H1 (cell line): ENCODE data around the gene PPP1R1B. TPM values are rescaled to one million over a fixed set of nuclear protein-coding genes. Genes with fewer than 3 reads are reported as not detected.
A peak's percentile ranks its signal among the peaks of the same experiment; 100 is the strongest.

Experiments
- CTCF ChIA-PET: fragments of 300-600 bp; sonication (Branson Sonifier 250); formaldehyde crosslinking; loops from one replicate; lab custom pipeline; 2021; ENCODE audit not compliant: partially characterized antibody; lab: Charles Lee
- POLR2A ChIA-PET: fragments of 300-600 bp; sonication (Branson Sonifier 250); formaldehyde crosslinking; loops from one replicate; lab custom pipeline; 2021; ENCODE audit warnings: inconsistent platforms; ENCODE audit not compliant: partially characterized antibody; lab: Charles Lee
- DNase-seq, 2 experiments: peaks; one replicate each; pipeline versions ENCODE4 v3.0.0 to v3.0.0-alpha.2; 2010 to 2022; ENCODE audit warnings: low spot score in 2 of 2, low read depth in 1 of 2, mixed read lengths in 1 of 2
- FAIRE-seq: peaks from 2 replicates; lab custom pipeline; 2011; peaks lifted over from hg19 to GRCh38; lab: Jason Lieb, UNC
- H2AFZ ChIP-seq: 2 replicates; pipeline ENCODE4 v1.8.1; 2012; ENCODE audit warnings: low read length, inconsistent platforms
- H2AK5ac ChIP-seq: 2 replicates; pipeline ENCODE4 v1.6.1; 2013; ENCODE audit warnings: low read depth, low read length
- H2BK120ac ChIP-seq: replicated peaks from 2 replicates; pipeline ENCODE3; 2013; ENCODE audit warnings: low read depth, low read length, inconsistent platforms
- H2BK12ac ChIP-seq: 2 replicates; pipeline ENCODE4 v1.6.1; 2013; ENCODE audit warnings: low read depth, low read length
- H2BK15ac ChIP-seq: 2 replicates; pipeline ENCODE4 v1.6.1; 2013; ENCODE audit warnings: low read length
- H2BK20ac ChIP-seq: 2 replicates; pipeline ENCODE4 v1.6.1; 2013; ENCODE audit warnings: low read length
- H2BK5ac ChIP-seq: 2 replicates; pipeline ENCODE4 v1.6.1; 2013; ENCODE audit warnings: low read depth, low read length
- H3K14ac ChIP-seq: 2 replicates; pipeline ENCODE4 v1.6.1; 2013; ENCODE audit warnings: inconsistent platforms; ENCODE audit not compliant: insufficient read length
- H3K18ac ChIP-seq: 2 replicates; pipeline ENCODE4 v1.6.1; 2013; ENCODE audit warnings: low read length; ENCODE audit errors: extremely low read depth
- H3K23ac ChIP-seq: 2 replicates; pipeline ENCODE4 v1.6.1; 2013; ENCODE audit warnings: inconsistent platforms; ENCODE audit not compliant: insufficient read length
- H3K23me2 ChIP-seq: 2 replicates; pipeline ENCODE4 v1.6.1; 2013; ENCODE audit warnings: low read depth, low read length
- H3K27ac ChIP-seq: 2 replicates; pipeline ENCODE4 v1.6.1; 2011; ENCODE audit warnings: low read depth, low read length, inconsistent platforms
- H3K27me3 ChIP-seq, 4 experiments: replicated peaks in 1 of 4; 1 replicate in 1 of 4; 2 replicates in 3 of 4; pipeline versions ENCODE4 v1.6.1 to v1.8.1; 2011 to 2013; ENCODE audit warnings: low read length in 3 of 4, mild to moderate bottlenecking in 3 of 4, inconsistent platforms in 2 of 4, mixed read lengths in 2 of 4, moderate library complexity in 1 of 4; ENCODE audit not compliant: control insufficient read depth in 3 of 4, insufficient read depth in 3 of 4; ENCODE audit errors: extremely low read depth in 1 of 4
- H3K36me3 ChIP-seq, 4 experiments: 2 replicates each; pipeline versions ENCODE4 v1.6.1 to v1.8.1; 2011 to 2013; ENCODE audit warnings: mild to moderate bottlenecking in 4 of 4, low read length in 3 of 4, moderate library complexity in 2 of 4, control low read depth in 1 of 4, inconsistent platforms in 1 of 4; ENCODE audit not compliant: insufficient read depth in 4 of 4, control insufficient read depth in 2 of 4
- H3K4ac ChIP-seq: replicated peaks from 2 replicates; pipeline ENCODE3; 2013; ENCODE audit warnings: low read length, low read depth, mixed read lengths, inconsistent platforms; ENCODE audit not compliant: insufficient read length
- H3K4me1 ChIP-seq, 4 experiments: replicated peaks in 1 of 4; 1 replicate in 1 of 4; 2 replicates in 3 of 4; pipeline versions ENCODE4 v1.6.1 to v1.8.1; 2011 to 2013; ENCODE audit warnings: low read length in 3 of 4, inconsistent platforms in 2 of 4, mixed read lengths in 1 of 4; ENCODE audit not compliant: insufficient read depth in 4 of 4, control insufficient read depth in 3 of 4
- H3K4me2 ChIP-seq, 2 experiments: 2 replicates each; pipeline versions ENCODE4 v1.6.1 to v1.8.1; 2011 to 2013; ENCODE audit warnings: low read depth in 2 of 2, low read length in 2 of 2, control low read depth in 1 of 2, inconsistent platforms in 1 of 2, mild to moderate bottlenecking in 1 of 2; ENCODE audit not compliant: insufficient read depth in 1 of 2
- H3K4me3 ChIP-seq, 4 experiments: fragments of 200-600, 300-600 bp in 1 of 4; sonication (generic), shearing (Covaris generic), sonication (Bioruptor Twin) in 1 of 4; 2 replicates each; pipeline versions ENCODE4 v1.5.1 to v1.8.1; 2011 to 2016; ENCODE audit warnings: low read length in 4 of 4, low read depth in 3 of 4, control low read depth in 2 of 4, inconsistent platforms in 2 of 4, mild to moderate bottlenecking in 2 of 4, mixed read lengths in 1 of 4, moderate library complexity in 1 of 4; ENCODE audit not compliant: insufficient read depth in 2 of 4; ENCODE audit errors: extremely low read depth in 1 of 4
- H3K56ac ChIP-seq: replicated peaks from 2 replicates; pipeline ENCODE3; 2013; ENCODE audit warnings: low read depth, mild to moderate bottlenecking, mixed read lengths, low read length, inconsistent platforms; ENCODE audit not compliant: insufficient read length
- H3K79me1 ChIP-seq: 2 replicates; pipeline ENCODE4 v1.6.1; 2013; ENCODE audit warnings: low read depth, low read length, control low read depth
- H3K79me2 ChIP-seq, 2 experiments: 2 replicates each; pipeline versions ENCODE4 v1.6.1 to v1.8.1; 2012 to 2013; ENCODE audit warnings: low read length in 2 of 2, mild to moderate bottlenecking in 2 of 2, inconsistent platforms in 1 of 2; ENCODE audit not compliant: insufficient read depth in 2 of 2, control insufficient read depth in 1 of 2
- H3K9ac ChIP-seq, 4 experiments: replicated peaks in 1 of 4; 1 replicate in 1 of 4; 2 replicates in 3 of 4; pipeline versions ENCODE4 v1.6.1 to v1.8.1; 2011 to 2013; ENCODE audit warnings: low read depth in 3 of 4, low read length in 3 of 4, control low read depth in 2 of 4, mild to moderate bottlenecking in 2 of 4, moderate library complexity in 2 of 4, inconsistent platforms in 1 of 4; ENCODE audit errors: extremely low read depth in 1 of 4
- H3K9me3 ChIP-seq, 2 experiments: 2 replicates each; pipeline versions ENCODE4 v1.6.1 to v1.8.1; 2012 to 2013; ENCODE audit warnings: mild to moderate bottlenecking in 2 of 2, moderate library complexity in 2 of 2, control low read depth in 1 of 2, inconsistent platforms in 1 of 2, low read depth in 1 of 2, low read length in 1 of 2, mixed read lengths in 1 of 2; ENCODE audit not compliant: insufficient read depth in 2 of 2
- H4K20me1 ChIP-seq, 2 experiments: replicated peaks in 1 of 2; 2 replicates each; pipeline versions ENCODE3 to v1.8.1; 2011 to 2013; ENCODE audit warnings: inconsistent platforms in 2 of 2, low read length in 2 of 2, mild to moderate bottlenecking in 1 of 2; ENCODE audit not compliant: insufficient read depth in 2 of 2, control insufficient read depth in 1 of 2
- H4K5ac ChIP-seq: 2 replicates; pipeline ENCODE4 v1.6.1; 2013; ENCODE audit warnings: low read length, low read depth, mixed read lengths, inconsistent platforms; ENCODE audit not compliant: insufficient read length
- H4K8ac ChIP-seq: 2 replicates; pipeline ENCODE4 v1.8.0; 2013; ENCODE audit warnings: mild to moderate bottlenecking, moderate library complexity, low read length, inconsistent platforms; ENCODE audit not compliant: insufficient read depth; ENCODE audit errors: extremely low read depth
- H4K91ac ChIP-seq: replicated peaks from 2 replicates; pipeline ENCODE3; 2013; ENCODE audit warnings: low read length, mixed read lengths, inconsistent platforms; ENCODE audit not compliant: insufficient read length
- CEBPB ChIP-seq: IDR thresholded peaks from 2 replicates; pipeline ENCODE4 v1.6.1; 2012; ENCODE audit warnings: low read depth, low read length
- WGBS, 2 experiments: shearing (Covaris generic) in 1 of 2; methylation state at CpG; one replicate each; pipeline versions ENCODE4 v1.1.6 to v1.1.7; 2013 to 2015; ENCODE audit warnings: low lambda C conversion rate in 2 of 2, mixed read lengths in 2 of 2, inconsistent platforms in 1 of 2, low coverage in 1 of 2, missing lambda C conversion rate in 1 of 2; ENCODE audit not compliant: insufficient replicate concordance in 2 of 2, insufficient coverage in 1 of 2, insufficient read length in 1 of 2; ENCODE audit errors: extremely low coverage in 1 of 2, missing lambda C conversion rate in 1 of 2; 5-methylcytosine and 5-hydroxymethylcytosine counted together
- polyA plus RNA-seq, 7 experiments: library from polyadenylated mRNA; depleted of rRNA in 3 of 7; stranded (reverse) in 5 of 7; unstranded in 2 of 7; fragments of >200 nt in 5 of 7; fragments of 200-250 nt in 2 of 7; gene quantifications; 1 replicate in 5 of 7; 2 replicates in 1 of 7; 4 replicates in 1 of 7; pipeline versions ENCODE4 v1.2.1 to v1.2.3, GENCODE V29; 2011 to 2013; ENCODE audit warnings: missing spikeins in 2 of 7, mixed read lengths in 2 of 7
- total RNA-seq: library from RNA; stranded (reverse); fragmentation: NEBNext Ultra II Directional; extraction: Animal tissue kit (Norgen Biotek cat#: 25700); gene quantifications from 2 replicates; pipeline ENCODE4 v1.2.1, GENCODE V29; 2021

PPP1R1B gene
- total and polyA plus RNA-seq, 2 of the 8 experiments (the other 6 are each of a cell fraction or from before 2014, with no cell fraction given): 10.7 to 22.3 TPM

- H3K9me3 ChIP-seq: no peaks in the 10 kb centered on the region
- peak overlapping the region; percentile 54 to 67 for H3K4me2 ChIP-seq
- 20% methylated on average over 1 of the region's 4 CpGs; no CpG with 5 or more reads in 1 of the 2 experiments for WGBS, 2 experiments
- no peak overlapping the region for H3K14ac ChIP-seq
- peaks cover 7% of the 10 kb centered on the region; the same call in 1 of the 2 replicates for H3K23me2 ChIP-seq
- no peak overlapping the region for H2AK5ac ChIP-seq
- no peak overlapping the region for H3K4ac ChIP-seq
- no peak overlapping the region for H2AFZ ChIP-seq
- FAIRE-seq: no peak
- no peak overlapping the region for H3K27ac ChIP-seq
- H4K20me1 ChIP-seq: no peaks in the 10 kb centered on the region
- peak overlapping the region; percentile 35; the same call in 1 of the 2 replicates for H2BK5ac ChIP-seq
- ChIA-PET CTCF (interaction anchor here (0.7 to 52.4 kb wide), 12 partner anchors 9 to 116 kb away, joined by 3 to 1885 read pairs (median 4); partner anchors contain the start of genes ERBB2, PGAP3, PPP1R1B and STARD3), POLR2A (interaction anchor here (0.6 to 32.5 kb wide), 8 partner anchors 10 to 771 kb away, joined by 3 to 708 read pairs (median 4); partner anchors contain the start of genes ERBB2, PGAP3 and STARD3)
- H3K4me3 ChIP-seq: peak overlapping the region in 1 of 4 experiments; percentile 50; a peak in 1 of 8 replicates
- no peak overlapping the region; the same call in 1 of the 2 replicates for H2BK15ac ChIP-seq
- no peak overlapping the region for H4K5ac ChIP-seq
- peaks cover 0 to 46% (median 41%) of the 10 kb centered on the region in 4 experiments; a peak in 6 of 7 replicates for H3K4me1 ChIP-seq
- no peak overlapping the region for H3K23ac ChIP-seq
- H3K36me3 ChIP-seq: peaks cover 0 to 9% (median 3%) of the 10 kb centered on the region in 4 experiments; a peak in 3 of 8 replicates
- 0 out of 2 replicates have a peak overlapping the region, but pooled peaks have one; percentile 64 for H2BK12ac ChIP-seq
- no peak overlapping the region for H3K56ac ChIP-seq
- no peaks in the 10 kb centered on the region for H3K79me2 ChIP-seq
- no peak overlapping the region for H3K9ac ChIP-seq
- no peak overlapping the region for H3K18ac ChIP-seq
- no peak overlapping the region for H4K91ac ChIP-seq
- H3K79me1 ChIP-seq: no peaks in the 10 kb centered on the region
- no peak overlapping the region for H2BK120ac ChIP-seq
- H3K27me3 ChIP-seq: peaks cover 0 to 9% (median 4%) of the 10 kb centered on the region in 4 experiments; a peak in 4 of 7 replicates
- DNase-seq: no peak
- TF ChIP-seq CEBPB: no peak
- TF ChIP-seq, all 59 proteins: peak for 0
- no peak overlapping the region for H2BK20ac ChIP-seq
- no peak overlapping the region for H4K8ac ChIP-seq
These were observed 36.6 kb downstream of the PPP1R1B start for GRCh38 chr17:39663340-39663687.
